HCT116 (cell line): ENCODE results near the gene NCOA1. TPM values are rescaled to one million over a fixed set of nuclear protein-coding genes. Genes with fewer than 3 reads are reported as not detected.

ENCODE experiments used
- ATAC-seq: fragments of 200-7000 bp; cut with Tn5 transposase; 2 replicates; pipeline ENCODE4 v1.9.1; 2020; ENCODE audit warnings: mild to moderate bottlenecking, moderate library complexity
- BruUV-seq: library from RNA; stranded (reverse); fragments of 400-500 nt; replicated peaks from 2 replicates; lab custom pipeline; 2021; lab: Mats Ljungman, UMichigan
- CTCF ChIA-PET: fragments of 300-600 bp; sonication (Branson Sonifier 250); formaldehyde crosslinking; loops from one replicate; lab custom pipeline; 2021; ENCODE audit warnings: antibody characterized with exemption; lab: Charles Lee
- POLR2A ChIA-PET: fragments of 300-600, 350-600 bp; sonication (Branson Sonifier 250); formaldehyde crosslinking; loops from one replicate; lab custom pipeline; 2021; ENCODE audit warnings: antibody characterized with exemption; lab: Charles Lee
- RAD21 ChIA-PET, 2 experiments: fragments of 300-600 bp; sonication (Branson Sonifier 250); formaldehyde crosslinking; loops; one replicate each; lab custom pipeline; 2023; ENCODE audit warnings: low total read pairs in 2 of 2; ENCODE audit not compliant: uncharacterized antibody in 2 of 2, unreplicated experiment in 2 of 2, low non-redundant PET in 1 of 2; lab: Charles Lee
- DNase-seq: peaks from one replicate; pipeline ENCODE4 v3.0.0-alpha.2; 2010; ENCODE audit warnings: low read depth, low spot score
- H2AFZ ChIP-seq: fragments of 200-600 bp; shearing (Covaris generic), sonication (generic); 2 replicates; pipeline ENCODE4 v1.6.1; 2017; ENCODE audit warnings: low read depth, mixed run types, mixed read lengths, antibody characterized with exemption, low read length; ENCODE audit not compliant: poor library complexity, severe bottlenecking
- H3K27ac ChIP-seq: 2 replicates; pipeline ENCODE4 v1.5.1; 2012; ENCODE audit warnings: low read depth, low read length
- H3K27me3 ChIP-seq: fragments of 200-600 bp; sonication (generic); 2 replicates; pipeline ENCODE4 v1.6.1; 2016; ENCODE audit warnings: mixed run types, low read length, mixed read lengths; ENCODE audit not compliant: insufficient read depth
- H3K36me3 ChIP-seq, 2 experiments: fragments of 200-500 bp in 1 of 2; fragments of 200-600 bp in 1 of 2; sonication (Bioruptor generic) in 1 of 2; sonication (generic) in 1 of 2; 2 replicates each; pipeline versions ENCODE4 v1.5.1 to v1.6.1; 2014 to 2016; ENCODE audit warnings: low read length in 2 of 2, inconsistent platforms in 1 of 2, mixed read lengths in 1 of 2, mixed run types in 1 of 2; ENCODE audit not compliant: insufficient read depth in 2 of 2, control insufficient read depth in 1 of 2
- H3K4me1 ChIP-seq, 2 experiments: fragments of 200-600 bp in 1 of 2; sonication (generic) in 1 of 2; 2 replicates each; pipeline versions ENCODE4 v1.5.1 to v1.6.1; 2012 to 2017; ENCODE audit warnings: low read length in 2 of 2, inconsistent platforms in 1 of 2, mild to moderate bottlenecking in 1 of 2, mixed read lengths in 1 of 2, mixed run types in 1 of 2, moderate library complexity in 1 of 2; ENCODE audit not compliant: insufficient read depth in 2 of 2, control insufficient read depth in 1 of 2
- H3K4me2 ChIP-seq: fragments of 200-600 bp; sonication (generic); 2 replicates; pipeline ENCODE4 v1.6.1; 2017; ENCODE audit warnings: mixed run types, low read length, mixed read lengths
- H3K4me3 ChIP-seq, 2 experiments: fragments of 200-600 bp in 1 of 2; sonication (generic) in 1 of 2; replicated peaks in 1 of 2; 2 replicates each; pipeline ENCODE4 v1.5.1; 2011 to 2016; ENCODE audit warnings: low read length in 2 of 2, control low read depth in 1 of 2, low read depth in 1 of 2, mild to moderate bottlenecking in 1 of 2, mixed read lengths in 1 of 2, mixed run types in 1 of 2
- H3K79me2 ChIP-seq: fragments of 200-600 bp; sonication (generic); 2 replicates; pipeline ENCODE4 v1.6.1; 2017; ENCODE audit warnings: mild to moderate bottlenecking, mixed run types, low read length, moderate library complexity, mixed read lengths; ENCODE audit not compliant: insufficient read depth
- H3K9ac ChIP-seq: fragments of 200-600 bp; sonication (generic); 2 replicates; pipeline ENCODE4 v1.6.1; 2016; ENCODE audit warnings: low read length, mixed read lengths
- H3K9me2 ChIP-seq: fragments of 200-600 bp; sonication (generic), shearing (Covaris generic); 2 replicates; pipeline ENCODE4 v1.6.1; 2017; ENCODE audit warnings: mixed run types, mild to moderate bottlenecking, moderate library complexity; ENCODE audit not compliant: insufficient read depth
- H3K9me3 ChIP-seq, 2 experiments: fragments of 200-500 bp in 1 of 2; fragments of 200-600 bp in 1 of 2; sonication (Bioruptor generic) in 1 of 2; sonication (generic) in 1 of 2; 2 replicates each; pipeline ENCODE4 v1.6.1; 2014 to 2017; ENCODE audit warnings: low read length in 2 of 2, mixed read lengths in 2 of 2, inconsistent platforms in 1 of 2, low read depth in 1 of 2, mild to moderate bottlenecking in 1 of 2, mixed run types in 1 of 2, moderate library complexity in 1 of 2; ENCODE audit not compliant: control insufficient read depth in 1 of 2, insufficient read depth in 1 of 2
- H4K20me1 ChIP-seq: fragments of 200-600 bp; sonication (generic), shearing (Covaris generic); 2 replicates; pipeline ENCODE4 v1.6.1; 2017; ENCODE audit warnings: mixed run types, mild to moderate bottlenecking, moderate library complexity; ENCODE audit not compliant: insufficient read depth
- ATF3 ChIP-seq: IDR thresholded peaks from 2 replicates; pipeline ENCODE4 v1.6.1; 2012
- CBX3 ChIP-seq: IDR thresholded peaks from 2 replicates; pipeline ENCODE4 v1.6.1; 2012; ENCODE audit warnings: low read depth
- CTCF ChIP-seq, 3 experiments: fragments of 200-600 bp in 1 of 3; sonication (generic) in 1 of 3; IDR thresholded peaks in 2 of 3; conservative IDR thresholded peaks in 1 of 3; 2 replicates each; pipeline ENCODE4 v1.5.1; 2012 to 2017; ENCODE audit warnings: low read depth in 2 of 3, low read length in 2 of 3, antibody characterized with exemption in 1 of 3, borderline replicate concordance in 1 of 3, control low read depth in 1 of 3, mild to moderate bottlenecking in 1 of 3, mixed read lengths in 1 of 3, mixed run types in 1 of 3, moderate library complexity in 1 of 3; ENCODE audit not compliant: insufficient read depth in 1 of 3
- EGR1 ChIP-seq: IDR thresholded peaks from 2 replicates; pipeline ENCODE4 v1.6.1; 2012; ENCODE audit warnings: low read depth
- ELF1 ChIP-seq: IDR thresholded peaks from 2 replicates; pipeline ENCODE4 v1.6.1; 2012; ENCODE audit warnings: low read depth, borderline replicate concordance
- FOSL1 ChIP-seq: IDR thresholded peaks from 2 replicates; pipeline ENCODE4 v1.6.1; 2012; ENCODE audit warnings: low read depth
- JUND ChIP-seq: IDR thresholded peaks from 2 replicates; pipeline ENCODE4 v1.6.1; 2012
- SRF ChIP-seq: IDR thresholded peaks from 2 replicates; pipeline ENCODE4 v1.6.1; 2012; ENCODE audit warnings: low read depth
- TCF7L2 ChIP-seq: IDR thresholded peaks from 2 replicates; pipeline ENCODE4 v1.7.0; 2011; ENCODE audit warnings: borderline replicate concordance, inconsistent platforms; ENCODE audit not compliant: insufficient read depth, insufficient read length; ENCODE audit errors: extremely low read depth
- ZFX ChIP-seq: fragments of 450-650 bp; IDR thresholded peaks from 2 replicates; pipeline ENCODE4 v1.6.1; 2017
- intact Hi-C: fragments of 100-400 bp; cut with micrococcal nuclease; formaldehyde crosslinking; loops from 2 replicates; pipeline ENCODE4 v1.10.0; 2022
- total RNA-seq: library from RNA; stranded (reverse); gene quantifications from one replicate; pipeline ENCODE4 v1.2.1, GENCODE V29; 2021; ENCODE audit not compliant: unreplicated experiment

NCOA1 gene
- total RNA-seq, 1 experiment from 2014 or later = 10.4 TPM

GRCh38 chr2:24521162-24521857, 30.3 kb downstream of the NCOA1 start:
- Histone ChIP-seq H3K9ac (no peak overlapping the region), H3K27ac (no peak overlapping the region)
- RAD21 ChIA-PET = no interaction called here
- intact Hi-C loops = no loop called here
- TF ChIP-seq CBX3 (no peak), ATF3 (no peak), EGR1 (no peak), ZFX (no peak), FOSL1 (no peak), SRF (no peak), TCF7L2 (no peak), ELF1 (no peak), CTCF (IDR thresholded peaks at IDR 0.05 in 2 of 3, conservative IDR thresholded peaks at IDR 0.05 in 1 of 3; ENCODE audit: borderline replicate concordance in 1 of 3, insufficient read depth in 1 of 3, low read depth in 2 of 3, low read length in 2 of 3) (no peak), JUND (no peak)
- TF ChIP-seq, all 23 proteins: peak for 0
- no peak for ATAC-seq
- H3K9me3 ChIP-seq = no peaks in the 10 kb centered on the region
- H3K79me2 ChIP-seq = no peaks in the 10 kb centered on the region
- BruUV-seq = no TSS peak
- CTCF ChIA-PET = no interaction called here
- no peak overlapping the region for H3K4me2 ChIP-seq
- no peak overlapping the region for H2AFZ ChIP-seq
- POLR2A ChIA-PET = no interaction called here
- H3K4me1 ChIP-seq = no peaks in the 10 kb centered on the region
- no peaks in the 10 kb centered on the region for H3K36me3 ChIP-seq
- no peaks in the 10 kb centered on the region for H4K20me1 ChIP-seq
- H3K9me2 ChIP-seq = no peaks in the 10 kb centered on the region
- DNase-seq = no peak
- no peak overlapping the region for H3K4me3 ChIP-seq
- H3K27me3 ChIP-seq = no peaks in the 10 kb centered on the region
